Medulla oblongata (tissue), 1 donor: Measurements from ENCODE around the gene SF1.

Experiments
- DNase-seq: peaks from one replicate; pipeline ENCODE4 v3.0.0-alpha.2; 2015; ENCODE audit errors: extremely low spot score

The SF1 gene

GRCh38 chr11:64801561-64802369, 23.4 kb upstream of the SF1 start:
- no peak for DNase-seq

- DNase-seq = no peak
Observed at GRCh38 chr11:64801158-64801464, 22.8 kb upstream of the SF1 start.

GRCh38 chr11:64800303-64801157, 22.2 kb upstream of the SF1 start:
- no peak for DNase-seq

GRCh38 chr11:64799623-64800302, 21.4 kb upstream of the SF1 start:
- no peak for DNase-seq

- DNase-seq = no peak
Observed at GRCh38 chr11:64799256-64799622, 20.9 kb upstream of the SF1 start.

GRCh38 chr11:64796757-64797541, 18.6 kb upstream of the SF1 start:
- DNase-seq = no peak

GRCh38 chr11:64796047-64796756, 17.9 kb upstream of the SF1 start:
- DNase-seq = no peak

GRCh38 chr11:64794526-64794925, 16.2 kb upstream of the SF1 start:
- DNase-seq = no peak

- no peak for DNase-seq
Observed at GRCh38 chr11:64793271-64794160, 15.2 kb upstream of the SF1 start.

- DNase-seq = no peak
Observed at GRCh38 chr11:64792482-64792881, 14.1 kb upstream of the SF1 start.

- no peak for DNase-seq
Observed at GRCh38 chr11:64791781-64792291, 13.5 kb upstream of the SF1 start.

- no peak for DNase-seq
Observed at GRCh38 chr11:64790205-64791095, 12.1 kb upstream of the SF1 start.

- no peak for DNase-seq
Observed at GRCh38 chr11:64789331-64790204, 11.2 kb upstream of the SF1 start.

GRCh38 chr11:64788321-64789215, 10.2 kb upstream of the SF1 start:
- no peak for DNase-seq

- peak; percentile 60 for DNase-seq
Observed at GRCh38 chr11:64787526-64788320, 9.4 kb upstream of the SF1 start.

- DNase-seq = no peak
Observed at GRCh38 chr11:64786308-64786707, 8.0 kb upstream of the SF1 start.
